G401.6 (cell line): ENCODE measurements around the gene TRIOBP.

Experiments
- FAIRE-seq: peaks from 2 replicates; lab custom pipeline; 2012; peaks lifted over from hg19 to GRCh38; lab: Jason Lieb, UNC

TRIOBP gene

GRCh38 chr22:37824674-37825641 is 128.1 kb downstream of the TRIOBP start:
- no peak for FAIRE-seq
